Fibroblast of the aortic adventitia (primary cell): ENCODE data around the gene DNM1. TPM values are rescaled to one million over a fixed set of nuclear protein-coding genes. Genes with fewer than 3 reads are reported as not detected.

Experiments used
- DNase-seq: peaks from one replicate; pipeline ENCODE4 v3.0.0-alpha.2; 2010; ENCODE audit warnings: low read depth
- H3K4me3 ChIP-seq: 2 replicates; pipeline ENCODE4 v1.5.1; 2011; ENCODE audit warnings: low read depth, mild to moderate bottlenecking, control low read depth, low read length, moderate library complexity
- total RNA-seq: library from RNA; depleted of rRNA; stranded (reverse); fragments of >200 nt; gene quantifications from 2 replicates; pipeline ENCODE4 v1.2.3, GENCODE V29; 2012; ENCODE audit warnings: low replicate concordance
- TF ChIP-seq, protein P1 (sequence below): IDR thresholded peaks from 2 replicates; pipeline ENCODE4 v1.5.1; 2011; ENCODE audit warnings: mild to moderate bottlenecking, low read length, control low read depth, inconsistent platforms; ENCODE audit not compliant: insufficient read depth

DNM1 gene
- total RNA-seq, 1 donor: 57.4 TPM

DNA sequence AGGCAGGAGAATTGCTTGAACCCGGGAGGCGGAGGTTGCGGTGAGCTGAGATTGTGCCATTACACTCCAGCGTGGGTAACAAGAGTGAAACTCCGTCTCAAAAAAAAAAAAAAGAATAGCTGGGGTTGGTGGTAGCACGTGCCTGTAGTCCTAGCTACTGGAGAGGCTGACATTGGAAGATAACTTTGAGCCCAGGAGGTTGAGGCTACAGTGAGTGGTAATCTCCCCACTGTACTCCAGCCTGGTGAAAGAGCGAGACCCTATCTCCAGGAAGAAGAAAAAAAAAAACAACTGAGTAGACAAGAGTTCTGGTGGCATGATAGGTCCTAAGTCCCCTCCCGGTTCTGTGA is 46.4 kb downstream of the DNM1 start:
- TF ChIP-seq, protein P1, sequence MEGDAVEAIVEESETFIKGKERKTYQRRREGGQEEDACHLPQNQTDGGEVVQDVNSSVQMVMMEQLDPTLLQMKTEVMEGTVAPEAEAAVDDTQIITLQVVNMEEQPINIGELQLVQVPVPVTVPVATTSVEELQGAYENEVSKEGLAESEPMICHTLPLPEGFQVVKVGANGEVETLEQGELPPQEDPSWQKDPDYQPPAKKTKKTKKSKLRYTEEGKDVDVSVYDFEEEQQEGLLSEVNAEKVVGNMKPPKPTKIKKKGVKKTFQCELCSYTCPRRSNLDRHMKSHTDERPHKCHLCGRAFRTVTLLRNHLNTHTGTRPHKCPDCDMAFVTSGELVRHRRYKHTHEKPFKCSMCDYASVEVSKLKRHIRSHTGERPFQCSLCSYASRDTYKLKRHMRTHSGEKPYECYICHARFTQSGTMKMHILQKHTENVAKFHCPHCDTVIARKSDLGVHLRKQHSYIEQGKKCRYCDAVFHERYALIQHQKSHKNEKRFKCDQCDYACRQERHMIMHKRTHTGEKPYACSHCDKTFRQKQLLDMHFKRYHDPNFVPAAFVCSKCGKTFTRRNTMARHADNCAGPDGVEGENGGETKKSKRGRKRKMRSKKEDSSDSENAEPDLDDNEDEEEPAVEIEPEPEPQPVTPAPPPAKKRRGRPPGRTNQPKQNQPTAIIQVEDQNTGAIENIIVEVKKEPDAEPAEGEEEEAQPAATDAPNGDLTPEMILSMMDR: no peak
- H3K4me3 ChIP-seq: no peak overlapping the region
- no peak for DNase-seq

DNA sequence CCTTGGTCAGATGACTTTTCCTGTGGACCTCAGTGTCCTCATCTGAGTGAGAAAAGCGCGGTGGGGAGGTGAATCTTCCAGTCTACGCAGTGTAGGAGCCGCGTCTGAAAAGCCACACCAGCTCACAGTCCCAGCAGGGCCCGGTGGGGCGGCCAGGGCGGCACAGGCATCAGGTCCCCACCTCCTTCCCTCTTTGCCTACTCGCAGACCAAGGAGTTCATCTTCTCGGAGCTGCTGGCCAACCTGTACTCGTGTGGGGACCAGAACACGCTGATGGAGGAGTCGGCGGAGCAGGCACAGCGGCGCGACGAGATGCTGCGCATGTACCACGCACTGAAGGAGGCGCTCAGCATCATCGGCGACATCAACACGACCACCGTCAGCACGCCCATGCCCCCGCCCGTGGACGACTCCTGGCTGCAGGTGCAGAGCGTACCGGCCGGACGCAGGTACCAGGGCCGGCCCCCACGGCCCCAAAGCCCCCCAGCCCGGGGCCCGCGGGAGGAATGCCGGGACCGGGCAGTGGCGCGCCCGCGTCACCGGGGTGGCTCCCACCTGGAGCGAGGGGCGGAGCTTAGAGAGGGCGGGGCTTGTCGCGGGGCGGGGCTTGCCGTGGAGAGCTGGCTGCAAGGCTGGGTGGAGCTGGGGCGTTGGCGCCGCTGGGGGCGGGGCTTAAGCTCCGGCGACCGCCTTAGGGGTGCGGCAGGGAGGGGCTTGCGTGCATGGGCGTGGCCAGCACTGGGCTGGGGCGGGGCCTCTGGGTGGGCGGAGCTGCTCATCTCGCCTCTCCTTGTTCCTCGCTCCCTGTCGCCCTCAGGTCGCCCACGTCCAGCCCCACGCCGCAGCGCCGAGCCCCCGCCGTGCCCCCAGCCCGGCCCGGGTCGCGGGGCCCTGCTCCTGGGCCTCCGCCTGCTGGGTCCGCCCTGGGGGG is 47.0 kb downstream of the DNM1 start:
- TF ChIP-seq, protein P1: no peak
- no peak overlapping the region for H3K4me3 ChIP-seq
- peak; percentile 50 for DNase-seq

DNA sequence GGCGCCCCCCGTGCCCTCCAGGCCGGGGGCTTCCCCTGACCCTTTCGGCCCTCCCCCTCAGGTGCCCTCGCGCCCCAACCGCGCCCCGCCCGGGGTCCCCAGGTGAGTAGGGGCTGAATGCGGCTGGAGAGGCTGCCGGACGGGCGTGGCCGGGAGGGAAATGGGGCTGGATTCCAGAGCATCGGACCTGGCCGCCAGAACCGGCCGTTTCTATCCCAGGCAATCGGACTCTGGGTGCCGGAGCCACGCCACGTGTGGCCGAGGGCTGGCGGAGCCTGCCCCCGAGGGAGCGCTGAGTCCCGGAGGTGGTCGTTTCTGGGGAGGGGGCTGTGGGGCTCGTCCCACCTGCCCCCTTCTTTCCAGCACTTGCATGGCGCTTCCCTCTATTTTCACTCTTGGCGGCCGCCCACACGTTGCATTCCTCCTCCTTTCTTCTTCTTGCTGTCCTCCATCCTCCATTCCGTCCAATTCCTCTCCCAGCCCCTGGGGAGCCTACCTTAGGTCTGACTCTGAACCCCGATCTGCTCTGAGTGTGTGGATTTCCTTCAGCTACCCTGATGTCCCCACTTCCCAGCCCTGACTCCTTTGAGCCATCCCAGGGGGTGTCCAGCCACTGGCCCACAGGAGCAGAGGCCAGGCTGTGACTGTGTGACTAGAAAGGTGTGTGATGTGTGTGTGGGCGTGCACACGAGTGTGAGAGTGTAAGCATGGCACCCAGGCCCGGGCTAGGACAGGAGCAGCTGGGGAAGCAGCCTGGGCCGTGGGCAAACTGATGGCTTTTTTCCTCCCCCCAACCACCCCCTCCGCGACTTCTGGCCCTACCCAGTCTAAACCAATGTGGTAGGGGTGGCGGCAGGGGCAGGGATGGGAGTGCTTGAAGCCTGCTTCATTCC is 47.9 kb downstream of the DNM1 start:
- no peak overlapping the region for H3K4me3 ChIP-seq
- no peak for DNase-seq
- TF ChIP-seq, protein P1: no peak

DNA sequence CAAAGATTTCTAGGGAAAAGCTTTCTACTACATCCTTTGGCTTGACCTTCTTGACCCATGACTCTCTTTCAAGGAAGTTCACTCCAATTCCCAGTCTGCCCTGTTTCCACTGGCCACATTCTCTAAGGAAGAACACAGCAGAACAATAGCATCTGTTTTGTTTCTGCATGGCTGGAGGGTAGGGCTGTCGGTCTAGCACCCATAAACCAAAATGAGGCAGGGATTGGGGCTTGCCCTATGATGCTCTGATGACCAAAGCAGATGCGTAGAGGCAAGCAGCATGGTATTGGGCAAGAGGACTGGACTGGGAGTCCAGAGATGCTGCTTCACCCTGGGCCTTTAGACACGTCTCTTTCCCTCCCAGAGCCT is 48.5 kb downstream of the DNM1 start:
- no peak overlapping the region for H3K4me3 ChIP-seq
- DNase-seq: peak; percentile 28
- TF ChIP-seq, protein P1: no peak

DNA sequence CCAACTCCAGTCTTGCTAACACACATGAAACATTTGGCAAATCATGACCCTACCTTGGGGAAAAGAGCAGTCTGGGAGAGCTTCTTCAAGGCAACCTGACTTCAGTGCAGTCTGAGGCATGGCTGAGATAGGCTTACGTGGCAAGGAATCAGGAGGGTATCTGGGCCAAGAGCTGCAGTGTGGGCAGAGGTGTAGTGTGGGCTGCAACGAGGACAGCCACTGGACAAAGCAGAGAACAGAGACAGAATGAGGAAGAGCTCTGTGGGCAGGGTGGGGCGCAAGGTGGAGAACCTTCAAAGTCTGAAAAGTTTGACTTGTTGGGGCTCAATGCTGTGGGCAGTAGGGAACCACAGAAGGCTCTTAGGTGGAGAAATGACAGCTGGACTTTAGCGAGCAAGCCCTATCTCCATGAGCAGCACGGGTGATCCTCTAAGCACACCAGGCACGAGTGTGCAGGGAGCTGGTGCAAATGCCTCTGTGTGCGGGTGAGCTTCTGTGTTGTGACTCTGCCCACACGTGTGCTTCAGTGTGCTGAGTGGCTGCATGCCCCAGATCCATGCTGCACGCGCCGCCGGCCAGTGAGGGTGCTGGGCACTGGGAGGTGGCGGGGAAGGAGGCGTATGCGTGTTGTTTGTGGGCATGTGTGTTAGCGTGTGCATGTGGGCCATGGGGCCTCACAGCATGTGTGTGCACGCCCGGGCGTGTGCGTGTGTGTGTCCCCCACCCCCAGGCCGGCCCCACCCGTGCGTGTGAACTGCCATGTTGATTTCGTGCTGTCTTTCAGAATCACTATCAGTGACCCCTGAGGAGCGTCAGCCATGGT is 49.3 kb downstream of the DNM1 start:
- TF ChIP-seq, protein P1: no peak
- no peak overlapping the region for H3K4me3 ChIP-seq
- DNase-seq: no peak
